GM12892 (cell line): ENCODE measurements around the gene PIK3AP1.

ENCODE experiments used
- POLR2AphosphoS5 ChIP-seq: IDR thresholded peaks from 2 replicates; pipeline ENCODE4 v1.6.1; 2011; ENCODE audit warnings: low read depth, low read length, control low read depth
- TAF1 ChIP-seq: IDR thresholded peaks from 2 replicates; pipeline ENCODE4 v1.6.1; 2011; ENCODE audit warnings: low read depth, mild to moderate bottlenecking, control low read depth, low read length, borderline replicate concordance

DNA sequence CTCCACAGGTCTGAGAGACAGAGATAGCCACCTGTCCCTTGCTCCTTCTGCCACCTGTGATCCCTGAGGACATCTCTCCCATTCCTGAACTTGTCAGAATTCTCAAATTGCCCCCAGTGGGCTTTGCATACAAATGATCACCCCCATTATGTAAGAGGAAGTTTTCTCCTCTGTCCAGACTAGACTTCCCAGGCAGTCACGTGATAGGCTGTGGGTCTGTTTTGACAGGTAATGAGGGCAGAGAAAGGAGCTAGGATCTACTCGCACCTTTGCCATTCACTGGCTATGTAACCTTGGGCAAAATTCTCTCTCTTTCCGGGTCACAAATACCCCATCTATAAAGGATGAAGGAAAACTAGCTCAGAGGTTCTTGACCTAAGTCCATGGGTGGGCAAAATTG, 112.1 kb downstream of the PIK3AP1 start:
- TF ChIP-seq TAF1 (no peak), POLR2AphosphoS5 (no peak)
